GM12872 (cell line): ENCODE data around the gene MIOX.

Source experiments
- TF ChIP-seq, protein P1 (sequence below): IDR thresholded peaks from 3 replicates; pipeline ENCODE4 v1.5.1; 2011; ENCODE audit warnings: low read depth, mild to moderate bottlenecking, low read length, moderate library complexity; ENCODE audit not compliant: insufficient read depth

Gene MIOX

DNA sequence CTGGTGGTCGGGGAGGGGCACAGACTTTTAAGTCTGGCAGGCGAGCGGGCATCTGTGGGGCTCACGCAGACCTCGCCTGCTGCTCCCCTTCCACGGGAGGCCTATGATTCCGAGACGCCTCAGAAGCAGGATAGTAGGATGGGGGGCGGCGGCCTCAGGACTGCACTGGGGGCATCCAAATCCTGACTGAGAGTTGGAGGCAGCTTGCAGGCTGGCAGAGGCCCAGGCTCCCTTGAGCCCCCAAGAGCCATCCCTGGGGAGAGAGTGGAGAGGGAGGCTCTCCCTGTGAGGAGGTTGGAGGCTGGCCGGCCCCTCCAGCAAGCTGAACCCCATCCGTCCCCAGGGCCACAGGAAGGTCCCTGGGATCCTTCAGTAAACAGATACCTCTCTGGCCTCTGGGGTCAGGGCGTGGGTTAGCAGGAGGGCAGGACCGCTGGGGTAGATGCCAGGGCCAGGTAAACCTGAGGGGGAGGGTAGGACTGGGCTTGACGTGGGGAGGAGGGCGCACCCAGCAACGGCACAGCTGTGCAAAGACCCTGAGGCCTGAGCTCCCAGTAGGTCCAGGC lies 45.1 kb upstream of the MIOX start:
- TF ChIP-seq, protein P1, sequence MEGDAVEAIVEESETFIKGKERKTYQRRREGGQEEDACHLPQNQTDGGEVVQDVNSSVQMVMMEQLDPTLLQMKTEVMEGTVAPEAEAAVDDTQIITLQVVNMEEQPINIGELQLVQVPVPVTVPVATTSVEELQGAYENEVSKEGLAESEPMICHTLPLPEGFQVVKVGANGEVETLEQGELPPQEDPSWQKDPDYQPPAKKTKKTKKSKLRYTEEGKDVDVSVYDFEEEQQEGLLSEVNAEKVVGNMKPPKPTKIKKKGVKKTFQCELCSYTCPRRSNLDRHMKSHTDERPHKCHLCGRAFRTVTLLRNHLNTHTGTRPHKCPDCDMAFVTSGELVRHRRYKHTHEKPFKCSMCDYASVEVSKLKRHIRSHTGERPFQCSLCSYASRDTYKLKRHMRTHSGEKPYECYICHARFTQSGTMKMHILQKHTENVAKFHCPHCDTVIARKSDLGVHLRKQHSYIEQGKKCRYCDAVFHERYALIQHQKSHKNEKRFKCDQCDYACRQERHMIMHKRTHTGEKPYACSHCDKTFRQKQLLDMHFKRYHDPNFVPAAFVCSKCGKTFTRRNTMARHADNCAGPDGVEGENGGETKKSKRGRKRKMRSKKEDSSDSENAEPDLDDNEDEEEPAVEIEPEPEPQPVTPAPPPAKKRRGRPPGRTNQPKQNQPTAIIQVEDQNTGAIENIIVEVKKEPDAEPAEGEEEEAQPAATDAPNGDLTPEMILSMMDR: no peak

DNA sequence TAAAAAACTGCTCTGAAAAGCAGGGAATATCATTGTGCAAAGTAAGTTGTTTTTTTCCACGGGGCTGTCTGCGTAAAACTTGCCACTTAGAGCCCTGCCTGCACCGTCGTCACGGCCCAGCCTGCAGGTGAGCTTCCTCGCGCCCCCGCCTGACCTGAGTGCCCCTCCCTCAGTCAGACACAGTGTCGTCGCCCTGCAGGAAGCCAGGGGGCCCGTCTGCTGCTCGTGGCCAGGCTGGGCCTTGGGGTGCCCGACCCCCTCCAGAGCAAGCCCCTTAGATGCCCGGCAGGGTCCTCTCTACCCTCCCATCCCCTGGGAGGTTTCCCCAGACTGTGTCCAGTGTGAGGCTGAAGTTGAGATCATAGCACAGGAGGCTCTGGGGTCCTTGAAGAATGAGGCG lies 43.5 kb upstream of the MIOX start:
- TF ChIP-seq, protein P1: no peak

DNA sequence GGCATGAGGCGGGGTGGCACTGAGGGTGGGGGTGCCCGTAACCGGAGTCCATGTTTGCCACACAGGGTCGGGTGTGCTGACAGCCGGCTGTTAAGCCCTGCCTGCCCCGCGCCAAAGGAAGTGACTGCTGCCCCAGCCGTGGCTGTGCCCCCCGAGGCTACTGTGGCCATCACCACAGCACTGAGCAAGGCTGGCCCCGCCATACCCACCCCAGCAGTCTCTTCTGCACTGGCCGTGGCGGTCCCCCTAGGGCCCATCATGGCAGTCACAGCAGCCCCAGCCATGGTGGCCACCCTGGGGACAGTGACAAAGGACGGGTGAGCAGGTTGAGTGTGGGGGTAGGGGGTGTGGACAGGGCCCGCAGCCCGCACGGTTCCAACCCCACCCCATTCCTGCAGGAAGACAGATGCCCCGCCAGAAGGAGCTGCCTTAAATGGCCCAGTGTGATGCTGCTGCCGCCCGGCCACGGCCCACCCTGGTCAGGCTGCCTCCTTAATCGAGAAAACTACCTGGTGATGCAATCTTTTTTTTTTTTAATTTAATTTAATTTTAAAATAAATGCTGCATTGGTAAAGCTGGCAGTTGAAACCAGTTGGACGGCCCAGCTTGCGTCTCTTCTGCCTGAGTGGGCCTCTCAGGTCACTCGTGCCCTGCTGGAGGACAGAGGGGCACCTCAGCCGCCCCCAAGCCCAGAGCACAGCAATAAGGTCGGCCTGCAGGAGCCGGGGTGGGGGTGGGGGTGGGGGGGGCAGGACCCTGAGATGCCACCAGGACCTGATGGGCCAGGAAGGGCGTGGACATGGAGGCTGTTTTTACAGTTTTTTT lies 42.6 kb upstream of the MIOX start:
- TF ChIP-seq, protein P1: no peak

DNA sequence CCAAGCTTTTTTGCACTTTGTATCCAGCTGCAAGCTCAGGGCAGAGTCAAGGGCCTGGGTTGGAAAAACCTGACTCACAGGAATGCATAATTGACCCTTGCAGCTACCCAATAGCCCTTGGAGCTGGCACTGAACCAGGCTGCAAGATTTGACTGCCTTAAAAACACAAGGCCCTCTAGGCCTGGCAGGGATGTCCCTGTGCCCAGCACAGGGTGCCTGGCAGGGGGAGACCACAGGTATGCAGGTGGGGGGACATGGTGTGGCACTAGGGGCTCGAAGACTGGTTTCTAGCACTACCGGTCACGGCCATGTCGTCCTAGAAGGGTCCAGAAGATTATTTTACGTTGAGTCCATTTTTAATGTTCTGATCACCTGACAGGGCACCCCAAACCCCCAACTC lies 42.0 kb upstream of the MIOX start:
- TF ChIP-seq, protein P1: no peak

DNA sequence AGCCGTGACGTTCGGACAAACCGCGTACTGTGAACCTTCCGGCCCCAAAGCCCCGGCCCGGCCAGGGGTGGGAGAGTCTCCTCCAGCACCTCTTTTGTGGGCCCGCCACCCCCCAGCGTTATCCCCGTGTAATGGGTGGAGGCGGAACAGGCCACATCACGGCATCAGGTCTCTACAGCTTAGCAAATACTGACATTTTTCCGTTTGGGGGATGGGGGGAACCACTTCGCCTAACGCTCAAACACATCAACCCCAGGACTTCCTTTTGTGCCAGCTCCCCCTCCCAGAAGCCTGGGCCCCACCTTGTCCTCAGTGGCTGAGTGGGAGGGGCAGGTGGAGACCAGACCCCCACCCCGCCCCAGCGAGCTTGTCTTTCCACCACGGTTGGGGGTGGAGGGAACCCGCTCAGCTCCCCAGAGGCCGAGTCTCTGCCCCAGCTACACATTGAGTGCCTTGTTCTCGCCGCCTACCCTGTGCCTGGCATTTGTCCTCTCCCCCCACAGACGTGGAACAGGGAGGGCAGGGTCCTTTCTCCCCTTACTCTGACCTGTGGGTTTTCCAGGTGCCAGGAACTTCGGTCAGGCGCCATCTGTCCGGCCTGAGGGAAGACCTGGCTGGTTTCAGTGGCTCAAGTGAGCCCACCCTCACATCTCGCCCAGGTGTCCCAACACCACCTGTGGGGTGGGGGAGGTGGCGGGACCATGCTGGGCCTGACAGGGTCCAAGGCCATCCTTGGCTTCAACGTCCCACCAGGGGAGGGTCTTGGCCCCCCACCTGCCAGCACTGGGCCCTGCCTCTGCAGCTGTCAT lies 41.4 kb upstream of the MIOX start:
- TF ChIP-seq, protein P1: no peak

DNA sequence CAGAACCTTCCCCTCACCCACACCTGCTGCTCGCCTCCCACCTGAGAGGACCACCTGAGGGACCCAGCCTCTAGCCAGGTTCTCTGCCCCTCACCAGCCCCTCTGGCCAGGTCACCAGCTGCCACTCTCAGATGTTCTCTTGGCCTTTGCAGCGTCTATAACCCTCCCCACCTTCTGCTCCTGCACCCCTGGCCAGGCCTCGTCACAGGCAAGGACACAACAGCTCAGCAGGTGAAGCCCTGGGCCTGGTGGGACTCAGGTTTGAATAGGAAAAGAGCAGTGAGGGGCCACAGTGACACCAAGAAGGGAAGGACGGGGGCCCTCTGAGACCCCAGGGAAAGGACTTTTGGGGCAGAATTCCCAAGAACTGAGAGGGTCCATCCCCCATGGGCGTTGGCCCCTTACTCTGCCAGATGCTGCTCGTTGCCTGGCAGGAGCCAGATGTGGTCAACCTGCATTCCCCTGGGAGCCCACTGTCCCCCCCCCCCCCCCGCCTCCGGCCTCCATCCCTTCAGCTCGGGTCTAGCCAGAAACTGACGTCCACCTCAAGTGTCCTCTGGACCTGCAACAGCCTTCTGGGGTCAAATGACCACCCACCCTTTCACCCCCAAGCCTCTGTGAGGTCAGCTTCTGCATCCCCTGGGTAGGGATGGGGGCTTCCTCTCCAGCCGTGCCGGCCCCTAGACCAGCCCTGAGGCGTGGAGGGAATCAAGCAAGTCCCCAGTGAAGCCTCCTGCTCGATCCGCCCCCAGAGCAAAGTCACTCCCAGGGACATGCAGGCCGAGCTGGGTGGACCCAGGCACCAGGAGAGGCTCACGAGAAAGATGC lies 40.6 kb upstream of the MIOX start:
- TF ChIP-seq, protein P1: no peak
